Upper lobe of right lung (tissue), 1 donor: ENCODE measurements around the gene RAB13. TPM values are rescaled to one million over a fixed set of nuclear protein-coding genes. Genes with fewer than 3 reads are reported as not detected.

Source experiments
- ATAC-seq: fragments of 200-7000 bp; cut with Tn5 transposase; one replicate; pipeline ENCODE4 v1.9.1; 2020; ENCODE audit warnings: mild to moderate bottlenecking, moderate library complexity
- DNase-seq: peaks from one replicate; pipeline ENCODE4 v3.0.0-alpha.2; 2020
- H3K27ac ChIP-seq: fragments of 200-600 bp; one replicate; pipeline ENCODE4 v1.8.0; 2022
- H3K27me3 ChIP-seq: fragments of 200-600 bp; one replicate; pipeline ENCODE4 v1.8.0; 2022; ENCODE audit warnings: mild to moderate bottlenecking
- H3K36me3 ChIP-seq: fragments of 200-600 bp; one replicate; pipeline ENCODE4 v1.8.0; 2022
- H3K4me1 ChIP-seq: fragments of 200-600 bp; one replicate; pipeline ENCODE4 v1.8.0; 2022
- H3K4me3 ChIP-seq: fragments of 200-600 bp; one replicate; pipeline ENCODE4 v1.8.0; 2022; ENCODE audit warnings: mild to moderate bottlenecking
- H3K9me3 ChIP-seq: fragments of 200-600 bp; one replicate; pipeline ENCODE4 v1.8.0; 2022
- CTCF ChIP-seq: fragments of 200-600 bp; IDR thresholded peaks from one replicate; pipeline ENCODE4 v1.8.0; 2022; ENCODE audit warnings: antibody characterized with exemption
- intact Hi-C: fragments of 100-400 bp; cut with DNase I; formaldehyde crosslinking; loops from one replicate; pipeline ENCODE4 v1.11.0; 2022
- total RNA-seq: library from RNA; stranded (reverse); fragmentation: NEBNext Ultra II Directional; extraction: Animal tissue kit (Norgen Biotek cat#: 25700); gene quantifications from one replicate; pipeline ENCODE4 v1.2.1, GENCODE V29; 2021
- donor health status: DM: no; HTN: yes; CAD: no; lungs with severe emphysema.

Gene RAB13
- total RNA-seq, 1 donor from 2014 or later, result 103 TPM

GRCh38 chr1:153967107-153967999 lies 18.8 kb downstream of the RAB13 start, which contains the start of gene CREB3L4:
Gene CREB3L4, plus strand, starts transcription at chr1:153967902. Its CDS starts 624 bp downstream, at chr1:153968526.
- ATAC-seq (peak; percentile 85), DNase-seq (peak; percentile 94)
- Histone ChIP-seq H3K4me1 (peaks cover 26% of the 10 kb centered on the region), H3K4me3 (peak within 1 kb of the TSS; percentile 75), H3K27ac (peak within 1 kb of the TSS; percentile 94), H3K9me3 (no peaks in the 10 kb centered on the region), H3K27me3 (no peaks in the 10 kb centered on the region), H3K36me3 (no peaks in the 10 kb centered on the region)
- intact Hi-C loops, result no loop called here
- TF ChIP-seq CTCF, result peak; percentile 55

- Histone ChIP-seq H3K9me3 (no peaks in the 10 kb centered on the region), H3K27ac (peak overlapping the region; percentile 96), H3K27me3 (no peaks in the 10 kb centered on the region), H3K4me1 (peaks cover 52% of the 10 kb centered on the region), H3K4me3 (peak overlapping the region; percentile 72), H3K36me3 (peaks cover 14% of the 10 kb centered on the region)
- intact Hi-C loops, result no loop called here
- DNase-seq (peak; percentile 82), ATAC-seq (peak; percentile 5)
- TF ChIP-seq CTCF, result no peak
Measured at GRCh38 chr1:153963850-153964331, 22.2 kb downstream of the RAB13 start.

GRCh38 chr1:153963030-153963849 lies 22.9 kb downstream of the RAB13 start, which contains the start of gene SLC39A1:
Gene SLC39A1, minus strand, starts transcription at chr1:153963537. Its CDS starts 822 bp downstream, at chr1:153962715.
- H3K27ac ChIP-seq, result peak within 1 kb of the TSS; percentile 96
- intact Hi-C loops, result no loop called here
- peak; percentile 85 for ATAC-seq

GRCh38 chr1:153962088-153963029 lies 23.8 kb downstream of the RAB13 start:
- Histone ChIP-seq H3K4me1 (peaks cover 46% of the 10 kb centered on the region), H3K4me3 (peak overlapping the region; percentile 72), H3K27me3 (no peaks in the 10 kb centered on the region), H3K27ac (peak overlapping the region; percentile 96), H3K9me3 (no peaks in the 10 kb centered on the region), H3K36me3 (peaks cover 14% of the 10 kb centered on the region)
- peak; percentile 17 for ATAC-seq
- no peak for TF ChIP-seq CTCF
- no peak for DNase-seq
- intact Hi-C loops, result no loop called here

More at GRCh38 chr1:153963030-153963849, 22.9 kb downstream of the RAB13 start, which contains the start of gene SLC39A1:
- no peak for TF ChIP-seq CTCF
- DNase-seq, result peak; percentile 99
- Histone ChIP-seq H3K9me3 (no peaks in the 10 kb centered on the region), H3K27me3 (no peaks in the 10 kb centered on the region), H3K4me1 (peaks cover 47% of the 10 kb centered on the region), H3K4me3 (peak within 1 kb of the TSS; percentile 72), H3K36me3 (peaks cover 14% of the 10 kb centered on the region)
